Choroid plexus epithelial cell (primary cell): Measurements from ENCODE around the gene KIF23.
A peak's percentile ranks its signal among the peaks of the same experiment; 100 is the strongest.

Source experiments
- DNase-seq: peaks from one replicate; pipeline ENCODE4 v3.0.0-alpha.2; 2010; ENCODE audit warnings: low read depth
- H3K4me3 ChIP-seq: 2 replicates; pipeline ENCODE4 v1.5.1; 2011; ENCODE audit warnings: low read depth, mild to moderate bottlenecking, control low read depth, low read length, moderate library complexity
- TF ChIP-seq, protein P1 (sequence below): conservative IDR thresholded peaks from 2 replicates; pipeline ENCODE4 v1.5.1; 2011; ENCODE audit warnings: low read depth, mild to moderate bottlenecking, control low read depth, inconsistent platforms, low read length, moderate library complexity

The KIF23 gene

DNA sequence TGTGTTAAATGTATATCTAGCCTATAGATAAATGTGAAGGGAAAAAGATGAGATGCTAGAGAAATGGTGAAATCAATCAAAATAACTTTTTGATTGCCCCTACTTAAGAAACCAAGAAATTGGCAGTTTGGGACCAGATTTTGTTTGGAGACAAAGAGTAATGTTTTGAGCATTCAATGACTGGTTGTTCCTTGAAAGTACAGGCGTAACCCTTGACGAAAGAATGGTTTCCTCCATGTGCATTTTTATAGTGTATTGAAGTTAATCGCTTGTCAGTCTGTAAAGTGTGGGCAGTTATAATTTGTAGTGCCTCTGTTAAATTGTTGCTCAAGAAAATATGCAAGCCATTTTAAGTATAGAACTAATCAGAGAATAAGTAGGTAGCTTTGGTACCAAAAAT lies 1.2 kb downstream of the KIF23 start:
- TF ChIP-seq, protein P1, sequence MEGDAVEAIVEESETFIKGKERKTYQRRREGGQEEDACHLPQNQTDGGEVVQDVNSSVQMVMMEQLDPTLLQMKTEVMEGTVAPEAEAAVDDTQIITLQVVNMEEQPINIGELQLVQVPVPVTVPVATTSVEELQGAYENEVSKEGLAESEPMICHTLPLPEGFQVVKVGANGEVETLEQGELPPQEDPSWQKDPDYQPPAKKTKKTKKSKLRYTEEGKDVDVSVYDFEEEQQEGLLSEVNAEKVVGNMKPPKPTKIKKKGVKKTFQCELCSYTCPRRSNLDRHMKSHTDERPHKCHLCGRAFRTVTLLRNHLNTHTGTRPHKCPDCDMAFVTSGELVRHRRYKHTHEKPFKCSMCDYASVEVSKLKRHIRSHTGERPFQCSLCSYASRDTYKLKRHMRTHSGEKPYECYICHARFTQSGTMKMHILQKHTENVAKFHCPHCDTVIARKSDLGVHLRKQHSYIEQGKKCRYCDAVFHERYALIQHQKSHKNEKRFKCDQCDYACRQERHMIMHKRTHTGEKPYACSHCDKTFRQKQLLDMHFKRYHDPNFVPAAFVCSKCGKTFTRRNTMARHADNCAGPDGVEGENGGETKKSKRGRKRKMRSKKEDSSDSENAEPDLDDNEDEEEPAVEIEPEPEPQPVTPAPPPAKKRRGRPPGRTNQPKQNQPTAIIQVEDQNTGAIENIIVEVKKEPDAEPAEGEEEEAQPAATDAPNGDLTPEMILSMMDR: no peak
- peak overlapping the region; percentile 84 for H3K4me3 ChIP-seq
- DNase-seq: no peak

DNA sequence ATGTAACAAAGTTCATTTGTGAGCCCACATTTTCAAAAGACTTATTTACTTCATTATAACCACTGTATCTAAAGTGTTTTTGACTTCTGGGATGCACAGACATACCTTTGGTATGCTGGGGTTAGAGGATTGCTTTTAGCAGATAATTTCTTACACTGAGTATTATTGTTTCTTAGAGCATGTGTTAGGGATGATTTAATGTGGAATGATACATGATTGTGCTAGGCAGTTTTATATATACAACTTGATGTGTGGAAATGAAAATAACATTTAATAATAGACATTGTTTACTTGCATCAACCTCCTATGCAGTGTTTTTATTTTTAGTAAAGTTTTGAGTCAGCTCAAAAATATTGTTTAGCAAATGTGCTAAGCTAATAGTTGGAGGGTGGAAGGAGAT lies 3.4 kb downstream of the KIF23 start:
- TF ChIP-seq, protein P1: no peak
- no peak overlapping the region for H3K4me3 ChIP-seq
- DNase-seq: no peak

DNA sequence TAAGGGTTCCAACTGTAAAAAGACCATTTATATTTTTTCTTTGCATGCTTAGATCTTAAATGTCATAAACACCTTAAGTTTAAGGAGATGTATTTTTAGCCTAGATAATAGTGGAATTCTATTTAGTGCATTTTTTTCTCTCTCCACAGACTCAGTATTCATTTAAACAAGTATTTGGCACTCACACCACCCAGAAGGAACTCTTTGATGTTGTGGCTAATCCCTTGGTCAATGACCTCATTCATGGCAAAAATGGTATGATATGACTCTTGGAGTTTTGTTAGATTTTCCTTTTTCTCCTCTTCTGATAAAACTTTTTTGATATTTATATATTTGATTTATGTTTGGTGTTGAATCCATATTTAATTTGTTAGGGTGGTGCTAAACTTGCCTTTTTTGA lies 7.3 kb downstream of the KIF23 start:
- no peak overlapping the region for H3K4me3 ChIP-seq
- TF ChIP-seq, protein P1: no peak
- no peak for DNase-seq

DNA sequence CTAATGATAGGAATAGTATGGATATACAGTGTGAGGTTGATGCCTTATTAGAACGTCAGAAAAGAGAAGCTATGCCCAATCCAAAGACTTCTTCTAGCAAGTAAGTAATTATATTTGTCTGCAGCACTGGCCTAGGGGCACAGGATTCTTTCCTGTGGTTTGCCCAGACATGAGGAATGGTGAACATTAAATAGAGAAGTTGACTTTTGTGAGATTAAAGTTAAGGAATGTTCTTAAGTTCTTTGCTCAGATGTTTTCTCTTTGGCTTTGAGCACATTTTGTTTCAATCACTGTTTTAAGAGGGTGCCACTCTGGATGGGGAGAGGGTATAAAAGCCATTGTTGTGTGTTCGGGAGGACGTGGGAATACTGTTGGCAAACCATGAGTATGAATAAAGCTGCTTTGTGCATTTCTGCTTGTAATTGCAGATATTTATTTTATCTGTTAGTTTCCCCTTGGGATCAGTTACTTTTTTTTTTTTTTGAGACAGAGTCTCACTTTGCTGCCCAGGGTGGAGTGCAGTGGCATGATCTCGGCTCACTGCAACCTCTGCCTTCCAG lies 8.3 kb downstream of the KIF23 start:
- H3K4me3 ChIP-seq: no peak overlapping the region
- no peak for DNase-seq
- TF ChIP-seq, protein P1: no peak

DNA sequence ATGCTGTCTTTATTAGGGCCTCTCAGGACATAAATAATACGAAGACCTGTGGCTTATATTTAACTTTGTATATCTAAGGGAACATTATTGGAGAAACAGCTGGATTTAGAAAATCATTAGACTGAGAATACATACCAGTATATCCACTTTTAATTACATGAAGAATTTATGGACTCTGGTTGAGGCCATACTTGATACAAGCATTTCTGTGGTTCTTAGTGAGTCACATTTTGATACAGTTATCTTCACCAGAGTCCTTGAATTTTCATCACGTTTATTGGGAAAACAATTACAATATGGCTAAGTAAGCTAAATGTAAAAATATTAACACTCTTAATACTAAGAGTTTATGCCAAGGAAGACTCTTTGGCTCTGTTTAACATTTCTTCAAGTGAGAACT lies 9.9 kb downstream of the KIF23 start:
- no peak overlapping the region for H3K4me3 ChIP-seq
- no peak for DNase-seq
- TF ChIP-seq, protein P1: no peak

DNA sequence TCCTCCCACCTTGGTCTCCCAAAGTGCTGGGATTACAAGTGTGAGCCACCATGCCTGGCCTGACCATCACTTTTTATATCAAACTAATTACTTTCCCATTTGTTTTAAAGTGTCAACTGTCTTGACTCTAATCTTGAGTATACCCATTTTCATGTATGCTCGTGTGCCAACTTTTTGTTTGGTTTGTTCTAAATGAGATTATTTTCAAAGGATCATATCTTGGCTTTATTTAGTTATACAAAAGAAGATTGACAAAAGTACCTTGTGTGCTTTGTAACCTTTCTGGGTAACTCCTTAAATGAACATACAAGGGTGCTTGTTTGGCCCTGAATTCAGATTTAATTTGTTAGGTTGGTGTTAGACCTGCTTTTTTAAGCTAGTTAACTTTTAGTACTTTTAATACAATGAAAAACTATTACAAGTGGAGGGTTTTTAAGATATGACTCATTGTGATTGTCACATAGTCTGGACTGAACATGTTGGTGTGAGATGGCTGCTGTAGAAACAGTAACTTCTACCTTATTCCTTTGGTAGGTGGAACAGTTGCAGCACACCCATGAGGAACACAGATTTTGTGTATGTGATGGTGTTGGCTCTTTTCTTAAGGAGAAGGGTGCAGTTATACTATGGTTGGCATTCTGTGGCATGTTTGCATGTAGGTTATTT lies 10.7 kb downstream of the KIF23 start:
- TF ChIP-seq, protein P1: no peak

DNA sequence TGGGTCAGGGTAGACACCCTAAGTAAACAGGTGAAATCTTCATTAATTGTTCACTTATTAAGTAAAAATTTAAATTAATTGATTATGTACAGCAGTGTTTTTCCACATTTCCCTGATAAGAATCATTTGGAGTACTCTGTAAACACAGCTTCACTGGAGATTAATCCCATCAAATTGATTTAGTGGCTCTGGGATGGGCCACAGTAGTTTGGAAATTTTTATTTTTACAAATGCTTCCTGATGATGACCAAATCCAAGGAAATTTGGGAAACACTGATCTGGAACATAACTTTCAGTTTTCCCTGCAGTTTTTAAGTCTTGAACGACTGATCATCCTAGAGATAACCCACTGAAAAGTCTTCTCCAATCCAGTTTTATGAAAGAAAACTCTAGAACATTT lies 19.7 kb downstream of the KIF23 start:
- no peak overlapping the region for H3K4me3 ChIP-seq

More for the DNA sequence above, 10.7 kb downstream of the KIF23 start:
- no peak for DNase-seq
- H3K4me3 ChIP-seq: no peak overlapping the region

More for the DNA sequence above, 19.7 kb downstream of the KIF23 start:
- no peak for DNase-seq
- TF ChIP-seq, protein P1: no peak
